Panc1 (cell line): Measurements from ENCODE around the gene DHX32.

ENCODE experiments used
- CTCF ChIP-seq: fragments of 450-650 bp; IDR thresholded peaks from 2 replicates; pipeline ENCODE4 v1.5.1; 2017; ENCODE audit warnings: mild to moderate bottlenecking
- TF ChIP-seq, protein P1 (sequence below), 2 experiments: IDR thresholded peaks; 2 replicates each; pipeline ENCODE4 v1.6.1; 2011 to 2012; ENCODE audit warnings: low read depth in 2 of 2, control low read depth in 1 of 2, low read length in 1 of 2, mild to moderate bottlenecking in 1 of 2, moderate library complexity in 1 of 2; ENCODE audit not compliant: insufficient read depth in 1 of 2

DNA sequence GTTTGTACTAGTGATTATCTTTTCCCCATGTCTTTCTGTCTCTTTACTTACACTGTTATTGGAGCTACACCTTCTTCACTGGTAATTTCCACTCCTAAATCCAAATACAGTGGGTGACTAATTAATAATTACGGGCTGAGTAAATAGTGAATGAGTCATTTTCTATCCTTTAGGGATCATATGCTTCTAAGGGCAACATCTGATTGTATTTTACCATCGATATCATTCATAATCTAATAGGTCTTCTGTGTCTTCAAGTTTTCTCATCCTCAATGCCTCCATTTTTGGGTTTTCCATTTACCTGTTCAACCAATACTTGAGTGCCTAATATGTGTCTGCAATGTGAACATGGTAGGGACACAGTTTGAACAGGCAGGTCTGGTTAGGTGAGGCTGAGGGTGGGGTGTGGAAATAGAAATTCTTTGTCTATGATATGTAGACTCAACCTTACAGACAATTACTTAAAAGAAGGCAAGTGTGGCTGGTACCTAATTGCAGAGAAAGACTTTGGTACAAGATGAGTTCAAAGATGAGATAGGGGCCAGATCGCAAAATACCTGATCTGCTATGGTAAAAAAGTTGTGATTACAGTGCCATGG, 5.9 kb upstream of the DHX32 start:
- no peak for TF ChIP-seq CTCF
- TF ChIP-seq, protein P1, sequence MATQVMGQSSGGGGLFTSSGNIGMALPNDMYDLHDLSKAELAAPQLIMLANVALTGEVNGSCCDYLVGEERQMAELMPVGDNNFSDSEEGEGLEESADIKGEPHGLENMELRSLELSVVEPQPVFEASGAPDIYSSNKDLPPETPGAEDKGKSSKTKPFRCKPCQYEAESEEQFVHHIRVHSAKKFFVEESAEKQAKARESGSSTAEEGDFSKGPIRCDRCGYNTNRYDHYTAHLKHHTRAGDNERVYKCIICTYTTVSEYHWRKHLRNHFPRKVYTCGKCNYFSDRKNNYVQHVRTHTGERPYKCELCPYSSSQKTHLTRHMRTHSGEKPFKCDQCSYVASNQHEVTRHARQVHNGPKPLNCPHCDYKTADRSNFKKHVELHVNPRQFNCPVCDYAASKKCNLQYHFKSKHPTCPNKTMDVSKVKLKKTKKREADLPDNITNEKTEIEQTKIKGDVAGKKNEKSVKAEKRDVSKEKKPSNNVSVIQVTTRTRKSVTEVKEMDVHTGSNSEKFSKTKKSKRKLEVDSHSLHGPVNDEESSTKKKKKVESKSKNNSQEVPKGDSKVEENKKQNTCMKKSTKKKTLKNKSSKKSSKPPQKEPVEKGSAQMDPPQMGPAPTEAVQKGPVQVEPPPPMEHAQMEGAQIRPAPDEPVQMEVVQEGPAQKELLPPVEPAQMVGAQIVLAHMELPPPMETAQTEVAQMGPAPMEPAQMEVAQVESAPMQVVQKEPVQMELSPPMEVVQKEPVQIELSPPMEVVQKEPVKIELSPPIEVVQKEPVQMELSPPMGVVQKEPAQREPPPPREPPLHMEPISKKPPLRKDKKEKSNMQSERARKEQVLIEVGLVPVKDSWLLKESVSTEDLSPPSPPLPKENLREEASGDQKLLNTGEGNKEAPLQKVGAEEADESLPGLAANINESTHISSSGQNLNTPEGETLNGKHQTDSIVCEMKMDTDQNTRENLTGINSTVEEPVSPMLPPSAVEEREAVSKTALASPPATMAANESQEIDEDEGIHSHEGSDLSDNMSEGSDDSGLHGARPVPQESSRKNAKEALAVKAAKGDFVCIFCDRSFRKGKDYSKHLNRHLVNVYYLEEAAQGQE (IDR thresholded peaks at IDR 0.05; ENCODE audit: insufficient read depth in 1 of 2, low read depth in 2 of 2, low read length in 1 of 2) = no peak
